CD4-positive, CD25-positive, alpha-beta regulatory T cell (primary cell): ENCODE measurements around the gene OGFR. TPM values are rescaled to one million over a fixed set of nuclear protein-coding genes. Genes with fewer than 3 reads are reported as not detected.

Source experiments
- ATAC-seq, 2 donors: fragments of 150-1000 bp; cut with Tn5 transposase; one replicate each; pipeline ENCODE4 v1.10.0; 2021; ENCODE audit warnings: low read depth in 2 of 2, moderate number of reproducible peaks in 2 of 2, moderate library complexity in 1 of 2
- DNase-seq, 3 donors: peaks; one replicate each; pipeline versions ENCODE4 v3.0.0 to v3.0.0-alpha.2; 2012 to 2022; ENCODE audit warnings: mixed read lengths in 1 of 3
- H3K27ac ChIP-seq: one replicate; pipeline ENCODE4 v1.7.0; 2013; ENCODE audit warnings: mild to moderate bottlenecking, low read length; ENCODE audit not compliant: insufficient read depth, poor library complexity, severe bottlenecking
- H3K27me3 ChIP-seq: one replicate; pipeline ENCODE4 v1.7.0; 2013; ENCODE audit warnings: low read length; ENCODE audit not compliant: control insufficient read depth, insufficient read depth
- H3K36me3 ChIP-seq: one replicate; pipeline ENCODE4 v1.7.0; 2013; ENCODE audit warnings: mild to moderate bottlenecking, low read length, moderate library complexity; ENCODE audit not compliant: control insufficient read depth, insufficient read depth
- H3K4me1 ChIP-seq: 2 replicates; pipeline ENCODE4 v1.7.0; 2013; ENCODE audit warnings: mild to moderate bottlenecking, low read length; ENCODE audit not compliant: insufficient read depth, control insufficient read depth, poor library complexity, severe bottlenecking
- H3K4me3 ChIP-seq: one replicate; pipeline ENCODE4 v1.7.0; 2013; ENCODE audit warnings: low read depth, mild to moderate bottlenecking, low read length, moderate library complexity
- H3K9me3 ChIP-seq, 2 experiments: 1 replicate in 1 of 2; 2 replicates in 1 of 2; pipeline ENCODE4 v1.7.0; 2013; ENCODE audit warnings: low read length in 2 of 2, mild to moderate bottlenecking in 1 of 2, moderate library complexity in 1 of 2; ENCODE audit not compliant: control insufficient read depth in 2 of 2
- H3K27ac Mint-ChIP-seq, 3 donors: one replicate each; pipeline ENCODE4 v1.8.0; 2020 to 2022; ENCODE audit warnings: mild to moderate bottlenecking in 3 of 3, mixed read lengths in 3 of 3, moderate library complexity in 2 of 3
- H3K27me3 Mint-ChIP-seq: one replicate; pipeline ENCODE4 v1.8.0; 2022; ENCODE audit warnings: mild to moderate bottlenecking, mixed read lengths
- H3K36me3 Mint-ChIP-seq: one replicate; pipeline ENCODE4 v1.8.0; 2020; ENCODE audit warnings: mixed read lengths
- H3K4me1 Mint-ChIP-seq, 4 donors: one replicate each; pipeline ENCODE4 v1.8.0; 2020 to 2022; ENCODE audit warnings: mixed read lengths in 4 of 4, mild to moderate bottlenecking in 1 of 4
- H3K4me3 Mint-ChIP-seq, 4 donors: one replicate each; pipeline ENCODE4 v1.8.0; 2020 to 2022; ENCODE audit warnings: mild to moderate bottlenecking in 4 of 4, mixed read lengths in 4 of 4, moderate library complexity in 3 of 4
- H3K9me3 Mint-ChIP-seq, 7 donors: one replicate each; pipeline ENCODE4 v1.8.0; 2020 to 2022; ENCODE audit warnings: mixed read lengths in 7 of 7, mild to moderate bottlenecking in 3 of 7, moderate library complexity in 2 of 7
- polyA plus RNA-seq, 4 donors: library from polyadenylated mRNA; unstranded; fragments of 300-500 nt; fragmentation: Illumina TruSeq; gene quantifications; one replicate each; pipeline ENCODE4 v1.2.3, GENCODE V29; 2021
- total RNA-seq: library from RNA; stranded (reverse); gene quantifications from one replicate; pipeline ENCODE4 v1.2.3, GENCODE V29; 2022

OGFR gene
- total and polyA plus RNA-seq, 5 donors from 2014 or later = 41.5 to 61.1 (median 42.2) TPM

GRCh38 chr20:62805711-62806382, 1.2 kb downstream of the OGFR start:
- no peak for ATAC-seq
- peaks cover 38% of the 10 kb centered on the region for H3K4me1 ChIP-seq
- no peaks in the 10 kb centered on the region for H3K9me3 Mint-ChIP-seq

GRCh38 chr20:62806383-62807050, 1.9 kb downstream of the OGFR start:
- Histone ChIP-seq H3K36me3 (peaks cover 32% of the 10 kb centered on the region), H3K27me3 (no peaks in the 10 kb centered on the region), H3K27ac (no peak overlapping the region), H3K4me1 (peaks cover 38% of the 10 kb centered on the region), H3K4me3 (peak overlapping the region; percentile 19), H3K9me3 (no peaks in the 10 kb centered on the region)
- Mint-ChIP-seq H3K4me1 (peaks cover 0 to 36% (median 20%) of the 10 kb centered on the region in 4 donors), H3K4me3 (peak overlapping the region; percentile 79 to 85 (median 82)), H3K36me3 (peaks cover 8% of the 10 kb centered on the region), H3K27me3 (peaks cover 6% of the 10 kb centered on the region), H3K27ac (peak overlapping the region in 2 of 3 donors; percentile 76 to 78), H3K9me3 (no peaks in the 10 kb centered on the region)
- ATAC-seq = no peak
- DNase-seq = no peak

More at GRCh38 chr20:62805711-62806382, 1.2 kb downstream of the OGFR start:
- Mint-ChIP-seq H3K4me1 (peaks cover 0 to 36% (median 20%) of the 10 kb centered on the region in 4 donors), H3K27ac (peak overlapping the region in 2 of 3 donors; percentile 76 to 78), H3K36me3 (peaks cover 8% of the 10 kb centered on the region), H3K27me3 (peaks cover 6% of the 10 kb centered on the region), H3K4me3 (peak overlapping the region; percentile 79 to 87 (median 83))
- DNase-seq = no peak
- Histone ChIP-seq H3K27me3 (no peaks in the 10 kb centered on the region), H3K27ac (peak overlapping the region; percentile 57), H3K9me3 (no peaks in the 10 kb centered on the region), H3K36me3 (peaks cover 27% of the 10 kb centered on the region), H3K4me3 (peak overlapping the region; percentile 48)

- H3K27me3 ChIP-seq = no peaks in the 10 kb centered on the region
- peaks cover 38% of the 10 kb centered on the region for H3K4me1 ChIP-seq
- no peaks in the 10 kb centered on the region for H3K9me3 ChIP-seq
- DNase-seq (no peak), ATAC-seq (no peak)
- no peak overlapping the region for H3K27ac ChIP-seq
- Mint-ChIP-seq H3K9me3 (no peaks in the 10 kb centered on the region), H3K27me3 (peaks cover 6% of the 10 kb centered on the region), H3K36me3 (peaks cover 11% of the 10 kb centered on the region), H3K27ac (peak overlapping the region in 2 of 3 donors; percentile 43 to 82), H3K4me3 (peak overlapping the region; percentile 22 to 89 (median 70)), H3K4me1 (peaks cover 0 to 37% (median 20%) of the 10 kb centered on the region in 4 donors)
- no peak overlapping the region for H3K4me3 ChIP-seq
- H3K36me3 ChIP-seq = peaks cover 38% of the 10 kb centered on the region
Measured at GRCh38 chr20:62807444-62808210, 3.0 kb downstream of the OGFR start.

- H3K27me3 ChIP-seq = no peaks in the 10 kb centered on the region
- peak overlapping the region in 2 of 3 donors; percentile 43 to 82 for H3K27ac Mint-ChIP-seq
- peaks cover 42% of the 10 kb centered on the region for H3K36me3 ChIP-seq
- H3K27ac ChIP-seq = no peak overlapping the region
- no peaks in the 10 kb centered on the region for H3K9me3 Mint-ChIP-seq
- DNase-seq (peak; percentile 64 to 76 (median 68)), ATAC-seq (peak; percentile 47 to 48)
- peaks cover 0 to 37% (median 17%) of the 10 kb centered on the region in 4 donors for H3K4me1 Mint-ChIP-seq
- H3K4me1 ChIP-seq = peaks cover 38% of the 10 kb centered on the region
- no peak overlapping the region for H3K4me3 ChIP-seq
- peaks cover 6% of the 10 kb centered on the region for H3K27me3 Mint-ChIP-seq
- peaks cover 11% of the 10 kb centered on the region for H3K36me3 Mint-ChIP-seq
- H3K9me3 ChIP-seq = no peaks in the 10 kb centered on the region
- H3K4me3 Mint-ChIP-seq = peak overlapping the region; percentile 80 to 89 (median 82)
Measured at GRCh38 chr20:62808211-62808865, 3.7 kb downstream of the OGFR start.

GRCh38 chr20:62809530-62810428, 5.1 kb downstream of the OGFR start:
- H3K27ac ChIP-seq = no peak overlapping the region
- H3K36me3 Mint-ChIP-seq = peaks cover 7% of the 10 kb centered on the region
- ATAC-seq = no peak
- H3K27ac Mint-ChIP-seq = no peak overlapping the region
- no peak overlapping the region for H3K4me3 Mint-ChIP-seq
- no peaks in the 10 kb centered on the region for H3K9me3 ChIP-seq
- DNase-seq = no peak
- no peaks in the 10 kb centered on the region for H3K27me3 ChIP-seq
- peaks cover 44% of the 10 kb centered on the region for H3K36me3 ChIP-seq
- H3K4me1 Mint-ChIP-seq = peaks cover 0 to 27% (median 12%) of the 10 kb centered on the region in 4 donors
- no peaks in the 10 kb centered on the region for H3K9me3 Mint-ChIP-seq
- H3K4me3 ChIP-seq = no peak overlapping the region
- H3K27me3 Mint-ChIP-seq = peaks cover 6% of the 10 kb centered on the region
- H3K4me1 ChIP-seq = peaks cover 31% of the 10 kb centered on the region

- Mint-ChIP-seq H3K27ac (no peak overlapping the region), H3K27me3 (peaks cover 16% of the 10 kb centered on the region), H3K4me3 (no peak overlapping the region), H3K9me3 (no peaks in the 10 kb centered on the region), H3K4me1 (peaks cover 0 to 30% (median 16%) of the 10 kb centered on the region in 4 donors), H3K36me3 (peaks cover 7% of the 10 kb centered on the region)
- H3K4me3 ChIP-seq = no peak overlapping the region
- no peaks in the 10 kb centered on the region for H3K9me3 ChIP-seq
- H3K27me3 ChIP-seq = no peaks in the 10 kb centered on the region
- no peak for DNase-seq
- peaks cover 44% of the 10 kb centered on the region for H3K36me3 ChIP-seq
- no peak overlapping the region for H3K27ac ChIP-seq
- ATAC-seq = no peak
- peaks cover 33% of the 10 kb centered on the region for H3K4me1 ChIP-seq
Measured at GRCh38 chr20:62811320-62811719, 6.7 kb downstream of the OGFR start.
